HG02759 (cell line): ENCODE data around the gene SYNJ2.
"Not testable (repeated sequence)": the region's sequence is repeated elsewhere in the genome, so short reads cannot be mapped to it uniquely, and the experiment has no call there.

Experiments used
- ATAC-seq: cut with Tn5 transposase; IDR thresholded peaks from one replicate; pipeline ENCODE4 v1.9.1; 2021; ENCODE audit warnings: mild to moderate bottlenecking, moderate library complexity; ENCODE audit not compliant: unreplicated experiment

Gene SYNJ2, protein sequence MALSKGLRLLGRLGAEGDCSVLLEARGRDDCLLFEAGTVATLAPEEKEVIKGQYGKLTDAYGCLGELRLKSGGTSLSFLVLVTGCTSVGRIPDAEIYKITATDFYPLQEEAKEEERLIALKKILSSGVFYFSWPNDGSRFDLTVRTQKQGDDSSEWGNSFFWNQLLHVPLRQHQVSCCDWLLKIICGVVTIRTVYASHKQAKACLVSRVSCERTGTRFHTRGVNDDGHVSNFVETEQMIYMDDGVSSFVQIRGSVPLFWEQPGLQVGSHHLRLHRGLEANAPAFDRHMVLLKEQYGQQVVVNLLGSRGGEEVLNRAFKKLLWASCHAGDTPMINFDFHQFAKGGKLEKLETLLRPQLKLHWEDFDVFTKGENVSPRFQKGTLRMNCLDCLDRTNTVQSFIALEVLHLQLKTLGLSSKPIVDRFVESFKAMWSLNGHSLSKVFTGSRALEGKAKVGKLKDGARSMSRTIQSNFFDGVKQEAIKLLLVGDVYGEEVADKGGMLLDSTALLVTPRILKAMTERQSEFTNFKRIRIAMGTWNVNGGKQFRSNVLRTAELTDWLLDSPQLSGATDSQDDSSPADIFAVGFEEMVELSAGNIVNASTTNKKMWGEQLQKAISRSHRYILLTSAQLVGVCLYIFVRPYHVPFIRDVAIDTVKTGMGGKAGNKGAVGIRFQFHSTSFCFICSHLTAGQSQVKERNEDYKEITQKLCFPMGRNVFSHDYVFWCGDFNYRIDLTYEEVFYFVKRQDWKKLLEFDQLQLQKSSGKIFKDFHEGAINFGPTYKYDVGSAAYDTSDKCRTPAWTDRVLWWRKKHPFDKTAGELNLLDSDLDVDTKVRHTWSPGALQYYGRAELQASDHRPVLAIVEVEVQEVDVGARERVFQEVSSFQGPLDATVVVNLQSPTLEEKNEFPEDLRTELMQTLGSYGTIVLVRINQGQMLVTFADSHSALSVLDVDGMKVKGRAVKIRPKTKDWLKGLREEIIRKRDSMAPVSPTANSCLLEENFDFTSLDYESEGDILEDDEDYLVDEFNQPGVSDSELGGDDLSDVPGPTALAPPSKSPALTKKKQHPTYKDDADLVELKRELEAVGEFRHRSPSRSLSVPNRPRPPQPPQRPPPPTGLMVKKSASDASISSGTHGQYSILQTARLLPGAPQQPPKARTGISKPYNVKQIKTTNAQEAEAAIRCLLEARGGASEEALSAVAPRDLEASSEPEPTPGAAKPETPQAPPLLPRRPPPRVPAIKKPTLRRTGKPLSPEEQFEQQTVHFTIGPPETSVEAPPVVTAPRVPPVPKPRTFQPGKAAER (N-terminal part only)

DNA sequence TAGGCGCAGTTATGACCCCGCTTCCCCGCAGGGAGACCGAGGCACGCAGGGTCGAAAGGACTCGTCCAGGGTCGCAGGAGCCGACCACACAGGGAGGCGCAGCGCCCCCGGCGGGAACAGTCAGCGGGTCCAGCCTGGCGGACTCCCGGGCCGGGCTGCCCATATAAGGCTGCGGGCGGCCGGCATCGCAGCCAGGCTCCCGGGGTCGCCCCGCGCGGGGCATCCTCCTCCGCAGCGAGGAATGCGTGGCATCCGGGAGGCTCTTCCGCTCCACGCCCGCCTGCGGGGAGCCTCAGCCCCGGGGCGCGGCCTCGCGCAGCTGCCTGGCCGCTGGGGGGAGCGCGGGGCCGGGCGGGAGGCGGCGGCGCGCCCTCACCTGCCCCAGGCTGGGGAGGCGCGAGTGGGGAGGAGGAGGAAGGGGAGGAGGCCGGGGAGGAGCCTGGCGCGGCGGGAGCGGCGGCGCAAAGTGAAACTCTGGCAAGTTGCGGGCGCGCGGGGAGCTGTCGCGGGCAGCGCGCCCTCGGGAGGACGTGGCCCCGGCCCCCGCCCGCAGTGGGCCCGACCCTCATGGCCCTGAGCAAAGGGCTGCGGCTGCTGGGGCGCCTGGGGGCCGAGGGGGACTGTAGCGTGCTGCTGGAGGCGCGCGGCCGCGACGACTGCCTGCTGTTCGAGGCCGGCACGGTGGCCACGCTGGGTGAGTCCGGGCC lies at the start of gene SYNJ2:
Gene SYNJ2 (plus strand): TSS at position 469 of the 707 bp plus-strand sequence. CDS start 99 bp downstream, at position 568.
- peak; percentile 81 for ATAC-seq

DNA sequence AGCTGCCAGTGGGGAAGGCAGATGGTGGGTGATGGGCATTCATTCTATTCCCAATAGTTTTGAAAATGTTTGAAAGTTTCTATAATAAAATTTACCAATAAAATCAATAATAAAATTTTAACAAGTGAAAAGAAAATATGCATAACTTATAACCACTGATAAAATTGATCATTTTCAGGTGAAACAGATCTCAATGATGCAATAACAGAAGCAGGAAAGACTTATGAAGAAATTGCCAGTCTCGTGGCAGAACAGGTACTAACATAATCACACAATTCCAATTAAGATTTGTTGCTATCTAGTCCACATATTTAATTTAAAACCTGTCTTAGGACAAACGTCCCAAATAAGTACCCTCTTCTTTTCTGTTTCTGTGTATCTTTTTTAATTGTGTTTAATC lies 45.9 kb upstream of the SYNJ2 start:
- no peak for ATAC-seq

- no peak for ATAC-seq
These were observed 44.3 kb upstream of the SYNJ2 start for GRCh38 chr6:157937318-157937717.

GRCh38 chr6:157937916-157938315 lies 43.7 kb upstream of the SYNJ2 start:
- no peak for ATAC-seq

DNA sequence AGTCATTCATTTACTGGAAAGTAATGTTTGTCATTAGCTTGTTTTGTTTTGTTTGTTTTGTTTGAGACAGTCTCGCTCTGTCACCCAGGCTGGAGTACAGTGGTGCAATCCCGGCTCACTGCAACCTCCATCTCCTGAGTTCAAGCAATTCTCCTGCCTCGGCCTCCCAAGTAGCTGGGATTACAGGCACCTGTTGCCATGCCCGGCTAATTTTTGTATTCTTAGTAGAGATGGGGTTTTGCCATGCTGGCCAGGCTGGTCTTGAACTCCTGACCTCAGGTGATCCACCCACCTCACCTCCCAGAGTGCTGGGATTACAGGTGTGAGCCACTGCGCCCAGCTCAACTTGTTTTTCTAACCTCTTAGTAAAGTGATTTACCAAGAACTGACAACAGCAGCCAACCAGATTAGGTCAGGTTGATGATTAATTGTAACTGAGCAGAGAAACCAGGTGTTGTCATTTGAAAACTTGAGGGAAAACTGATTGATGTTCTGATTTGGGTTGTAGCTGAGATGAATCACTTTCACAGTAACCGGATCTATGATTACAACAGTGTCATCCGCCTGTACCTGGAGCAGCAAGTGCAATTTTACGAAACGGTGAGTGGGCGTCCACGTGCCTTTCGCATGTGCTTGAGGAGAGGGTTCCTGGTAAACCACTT lies 41.2 kb upstream of the SYNJ2 start:
- not testable (repeated sequence) for ATAC-seq

DNA sequence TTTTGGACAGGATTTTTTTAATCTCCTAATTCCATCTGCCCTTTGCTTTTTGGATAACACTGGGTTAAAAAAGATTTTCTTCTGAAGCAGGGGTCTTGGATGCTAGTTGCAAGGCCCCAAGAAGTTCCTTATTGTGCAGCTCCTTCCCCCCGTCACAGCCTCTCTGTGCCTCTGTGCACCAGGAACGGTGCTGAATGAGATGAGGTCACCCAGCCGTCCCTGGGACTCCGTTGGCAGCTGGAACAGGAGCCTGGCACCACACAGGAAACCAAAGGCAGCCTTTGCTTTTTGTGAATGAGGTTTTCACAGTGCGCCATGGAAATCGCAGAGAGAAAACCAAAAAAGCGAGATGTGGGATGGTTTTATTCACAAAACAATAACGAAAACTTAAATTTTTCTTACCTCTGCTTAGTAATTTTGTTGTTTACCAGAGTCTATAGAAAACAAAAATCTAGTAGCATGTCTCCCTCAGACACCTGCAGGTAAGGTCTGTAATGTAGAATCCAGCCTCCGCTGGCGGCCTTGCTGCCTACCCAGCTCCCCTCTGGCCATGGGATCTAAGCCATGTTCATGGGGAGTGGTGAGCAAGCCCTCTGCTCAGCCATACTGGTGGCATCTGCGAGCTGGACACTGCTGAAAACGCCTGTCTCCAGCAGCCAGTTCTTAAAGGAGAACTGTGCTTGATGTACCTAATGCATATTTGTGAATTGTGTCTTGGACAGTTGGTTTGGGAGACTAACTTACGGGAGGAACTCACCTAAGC lies 40.4 kb upstream of the SYNJ2 start:
- ATAC-seq: no peak

GRCh38 chr6:157942351-157942750 lies 39.3 kb upstream of the SYNJ2 start:
- ATAC-seq: no peak

DNA sequence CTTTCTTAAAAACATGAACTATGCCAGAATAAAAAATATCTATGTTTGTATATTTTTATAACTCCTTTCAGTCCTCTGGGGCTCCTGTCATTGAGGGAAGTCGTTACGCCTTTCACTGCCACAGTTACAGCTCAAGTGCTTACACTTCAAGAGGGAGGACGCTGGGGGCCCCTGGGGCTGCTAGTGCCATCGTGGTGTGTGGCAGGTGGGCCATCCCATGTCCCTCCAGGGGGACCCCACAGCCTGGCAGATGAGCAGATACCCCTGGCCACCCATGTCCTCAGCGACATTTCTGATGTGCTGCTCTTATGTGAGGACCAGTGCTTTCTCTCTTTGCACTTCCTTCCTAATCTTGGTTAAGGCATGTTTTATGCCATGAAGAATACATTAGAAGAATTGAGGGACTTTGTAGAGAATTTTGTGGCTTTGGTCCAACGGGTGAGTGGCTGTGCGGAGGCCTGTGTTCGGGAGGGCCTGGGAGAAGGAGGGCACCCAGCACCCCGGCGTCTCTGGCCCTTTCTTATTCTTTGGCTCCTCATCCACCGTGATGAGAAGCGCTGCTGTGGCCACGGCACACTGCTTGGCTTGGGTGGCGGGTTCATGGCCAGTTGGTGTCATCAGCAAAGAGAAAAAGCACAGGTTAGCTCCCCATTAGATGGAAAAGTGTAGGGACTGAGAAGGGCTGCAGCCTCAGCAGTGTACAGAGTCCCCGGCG lies 38.3 kb upstream of the SYNJ2 start:
- no peak for ATAC-seq

DNA sequence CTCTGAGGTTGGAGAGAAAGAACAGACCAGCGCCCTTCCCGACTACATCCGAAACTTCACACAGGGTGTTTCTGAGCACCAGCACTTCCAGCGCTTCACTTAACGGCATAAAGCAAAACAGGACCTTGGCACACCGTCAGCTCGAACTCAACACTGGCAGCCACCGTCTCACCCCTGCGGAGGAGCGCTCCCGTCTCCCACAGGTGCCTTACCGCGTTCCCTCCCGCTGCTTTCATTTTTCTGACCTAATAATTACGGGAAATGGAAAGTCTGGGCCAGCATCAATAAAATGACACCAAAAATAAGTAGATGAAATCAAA lies 37.7 kb upstream of the SYNJ2 start:
- ATAC-seq: no peak

DNA sequence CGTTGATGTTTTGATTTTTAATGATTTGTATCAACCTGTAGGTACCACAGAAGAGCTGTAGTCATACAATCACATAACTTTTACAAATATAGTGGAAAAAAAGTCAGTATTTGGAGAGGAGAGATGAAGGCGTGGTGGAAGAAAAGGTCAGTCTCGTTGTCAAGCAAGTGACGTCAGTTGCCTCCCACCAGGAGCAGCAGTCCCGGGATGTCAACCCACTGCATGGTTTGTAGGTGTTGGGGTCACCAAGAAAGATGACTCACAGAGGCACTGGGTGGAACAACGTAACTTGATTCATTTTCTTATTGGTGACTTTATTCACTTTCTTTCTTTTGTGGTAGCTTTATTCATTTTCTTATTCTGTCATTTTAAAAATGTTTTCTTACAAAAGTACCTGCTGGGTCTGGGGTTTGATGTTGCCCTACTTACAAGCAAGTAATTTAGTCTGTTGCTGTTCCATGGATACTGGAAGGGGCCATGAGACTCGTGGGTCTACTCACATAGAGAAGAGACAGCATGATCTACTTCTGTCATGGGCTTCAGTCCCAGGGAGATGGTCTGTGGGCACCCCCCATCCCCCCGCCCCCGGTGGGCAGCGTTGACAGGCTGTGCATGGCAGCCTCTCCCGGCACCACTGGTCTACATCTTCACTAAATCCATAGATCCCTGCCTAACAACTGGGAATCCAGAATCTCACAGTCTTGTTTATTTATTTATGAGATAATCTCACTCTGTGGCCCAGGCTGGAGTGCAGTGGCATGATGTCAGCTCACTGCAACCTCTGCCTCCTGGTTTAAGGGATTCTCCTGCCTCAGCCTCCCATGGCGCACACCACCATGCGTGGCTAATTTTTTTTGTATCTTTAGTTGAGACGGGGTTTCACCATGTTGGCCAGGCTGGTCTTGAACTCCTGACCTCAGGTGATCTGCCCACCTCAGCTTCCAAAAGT lies 36.4 kb upstream of the SYNJ2 start:
- ATAC-seq: no peak

DNA sequence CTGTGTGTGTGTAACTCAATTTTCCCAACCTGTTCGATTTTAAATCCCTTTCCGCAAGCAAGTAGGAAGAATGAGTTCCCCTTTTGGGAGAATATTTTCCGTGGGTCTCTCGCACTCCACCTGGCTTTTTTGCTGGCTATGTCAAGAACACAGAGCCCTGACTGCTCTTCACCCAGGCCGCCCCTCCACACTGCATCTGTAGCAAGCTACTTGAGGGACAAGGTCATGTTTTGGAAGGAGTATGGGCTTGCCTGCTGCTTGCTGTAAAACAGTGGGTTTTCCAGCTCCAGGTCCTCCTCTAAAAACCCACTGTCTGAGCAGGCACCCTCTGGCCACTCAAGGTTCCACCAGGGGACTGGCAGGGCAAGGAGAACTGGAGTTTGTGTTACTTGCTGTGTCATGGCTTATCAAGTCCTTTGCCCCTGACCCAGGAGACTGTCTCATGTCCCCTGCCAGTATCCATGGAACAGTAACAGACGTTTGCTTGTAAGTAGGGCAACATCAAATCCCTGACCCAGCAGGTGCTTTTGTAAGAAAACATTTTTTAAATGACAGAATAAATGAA lies 35.5 kb upstream of the SYNJ2 start:
- no peak for ATAC-seq

- no peak for ATAC-seq
These were observed 34.7 kb upstream of the SYNJ2 start for GRCh38 chr6:157946865-157947532.

DNA sequence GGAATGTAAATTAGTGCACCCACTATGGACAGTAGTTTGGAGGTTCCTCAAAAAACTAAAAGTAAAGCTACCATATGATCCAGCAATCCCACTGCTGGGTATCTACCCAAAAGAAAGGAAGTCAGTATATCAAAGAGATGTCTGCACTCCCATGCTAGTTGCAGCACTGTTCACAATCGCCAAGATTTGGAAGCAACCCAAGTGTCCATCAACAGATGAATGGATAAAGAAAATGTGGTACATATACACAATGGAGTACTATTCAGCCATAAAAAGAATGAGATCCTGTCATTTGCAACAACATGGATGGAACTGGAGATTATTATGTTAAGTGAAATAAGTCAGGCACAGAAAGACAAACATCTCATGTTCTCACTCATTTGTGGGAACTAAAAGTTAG lies 30.8 kb upstream of the SYNJ2 start:
- ATAC-seq: not testable (repeated sequence)

- ATAC-seq: no peak
These were observed 29.8 kb upstream of the SYNJ2 start for GRCh38 chr6:157951828-157952227.

DNA sequence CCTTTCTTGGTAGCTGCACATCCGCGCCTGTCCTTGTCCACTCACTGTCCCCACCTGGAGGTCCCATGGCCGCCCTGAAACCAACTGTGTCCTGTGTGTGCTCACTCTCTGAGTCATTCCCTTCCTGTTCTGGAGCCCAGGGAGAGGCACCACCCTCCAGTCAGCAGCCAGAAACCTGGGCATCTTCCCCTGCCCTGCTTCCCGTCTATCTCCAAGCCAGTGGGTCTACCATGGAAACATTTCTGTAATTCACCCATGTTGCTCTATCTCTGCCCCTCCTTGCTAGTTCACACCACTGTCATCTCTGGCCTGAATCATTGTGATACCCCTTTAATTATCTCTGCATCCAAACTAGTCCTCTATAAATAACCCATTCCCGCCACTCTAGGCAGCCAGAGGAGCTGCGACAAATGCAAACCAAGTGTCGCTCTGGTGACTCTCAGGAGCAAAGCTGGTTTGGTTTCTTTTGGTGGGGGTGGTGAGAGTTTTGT lies 28.8 kb upstream of the SYNJ2 start:
- ATAC-seq: no peak

- no peak for ATAC-seq
These were observed 28.0 kb upstream of the SYNJ2 start for GRCh38 chr6:157953580-157954091.
